Breast epithelium (tissue), 3 donors: Measurements from ENCODE around the gene FOXF1.

Experiments used
- CTCF ChIP-seq, 3 donors: fragments of 450-650 bp; IDR thresholded peaks; one replicate each; pipeline ENCODE4 v1.5.1; 2016 to 2017; ENCODE audit warnings: antibody characterized with exemption in 3 of 3, mild to moderate bottlenecking in 3 of 3, moderate library complexity in 3 of 3
- POLR2A ChIP-seq: fragments of 450-650 bp; IDR thresholded peaks from one replicate; pipeline ENCODE4 v1.6.1; 2016; ENCODE audit warnings: antibody characterized with exemption, mild to moderate bottlenecking, moderate library complexity
- POLR2AphosphoS5 ChIP-seq, 3 donors: sonication (generic); formaldehyde crosslinking; IDR thresholded peaks; one replicate each; pipeline ENCODE4 v1.6.1; 2017; ENCODE audit warnings: antibody characterized with exemption in 3 of 3

GRCh38 chr16:86502856-86503748 is 7.2 kb upstream of the FOXF1 start:
- no peak for TF ChIP-seq POLR2A
- TF ChIP-seq CTCF (IDR thresholded peaks at IDR 0.05): no peak
- no peak for TF ChIP-seq POLR2AphosphoS5 (IDR thresholded peaks at IDR 0.05)
